ENCODE measurements around the gene SMIM7. TPM values are rescaled to one million over a fixed set of nuclear protein-coding genes. Genes with fewer than 3 reads are reported as not detected.

Gene SMIM7
- total RNA-seq, 4 donors from 2014 or later: 77.3 to 121 (median 98.8) TPM

DNA sequence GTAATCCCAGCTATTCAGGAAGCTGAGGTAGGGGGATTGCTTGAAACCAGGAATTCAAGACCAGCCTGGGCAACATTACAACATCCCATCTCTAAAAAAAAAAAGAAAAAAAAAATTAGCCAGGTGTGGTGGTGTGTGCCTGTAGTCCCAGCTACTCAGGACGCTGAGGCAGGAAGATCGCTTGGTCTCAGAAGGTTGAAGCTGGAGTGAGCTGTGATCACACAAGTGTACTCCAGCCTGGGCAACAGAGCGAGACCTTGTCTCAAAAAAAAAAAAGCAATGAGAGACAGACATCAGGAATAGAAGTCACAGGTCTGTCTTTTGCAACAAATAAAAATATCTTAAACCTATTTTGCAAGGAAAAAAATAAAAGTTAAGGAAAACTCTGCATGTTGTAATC is 24.3 kb upstream of the SMIM7 start:
- H3K27me3 ChIP-seq: no peaks in the 10 kb centered on the region
- WGBS: 90% methylated on average over 3 of the region's 3 CpGs
- peaks cover 14% of the 10 kb centered on the region for H3K36me3 ChIP-seq
- no peaks in the 10 kb centered on the region for H3K4me1 ChIP-seq
- no peak overlapping the region for H3K4me3 ChIP-seq
- no peak for DNase-seq (ENCODE audit: low spot score in 2 of 2)
- no peak overlapping the region for H3K27ac ChIP-seq
- no peak for TF ChIP-seq POLR2AphosphoS5 (IDR thresholded peaks at IDR 0.05)
- no peak for TF ChIP-seq POLR2A (IDR thresholded peaks at IDR 0.05)
- TF ChIP-seq EP300 (IDR thresholded peaks at IDR 0.05): no peak
- TF ChIP-seq, protein P1, sequence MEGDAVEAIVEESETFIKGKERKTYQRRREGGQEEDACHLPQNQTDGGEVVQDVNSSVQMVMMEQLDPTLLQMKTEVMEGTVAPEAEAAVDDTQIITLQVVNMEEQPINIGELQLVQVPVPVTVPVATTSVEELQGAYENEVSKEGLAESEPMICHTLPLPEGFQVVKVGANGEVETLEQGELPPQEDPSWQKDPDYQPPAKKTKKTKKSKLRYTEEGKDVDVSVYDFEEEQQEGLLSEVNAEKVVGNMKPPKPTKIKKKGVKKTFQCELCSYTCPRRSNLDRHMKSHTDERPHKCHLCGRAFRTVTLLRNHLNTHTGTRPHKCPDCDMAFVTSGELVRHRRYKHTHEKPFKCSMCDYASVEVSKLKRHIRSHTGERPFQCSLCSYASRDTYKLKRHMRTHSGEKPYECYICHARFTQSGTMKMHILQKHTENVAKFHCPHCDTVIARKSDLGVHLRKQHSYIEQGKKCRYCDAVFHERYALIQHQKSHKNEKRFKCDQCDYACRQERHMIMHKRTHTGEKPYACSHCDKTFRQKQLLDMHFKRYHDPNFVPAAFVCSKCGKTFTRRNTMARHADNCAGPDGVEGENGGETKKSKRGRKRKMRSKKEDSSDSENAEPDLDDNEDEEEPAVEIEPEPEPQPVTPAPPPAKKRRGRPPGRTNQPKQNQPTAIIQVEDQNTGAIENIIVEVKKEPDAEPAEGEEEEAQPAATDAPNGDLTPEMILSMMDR (IDR thresholded peaks at IDR 0.05): no peak
- H3K9me3 ChIP-seq: peaks cover 5% of the 10 kb centered on the region

DNA sequence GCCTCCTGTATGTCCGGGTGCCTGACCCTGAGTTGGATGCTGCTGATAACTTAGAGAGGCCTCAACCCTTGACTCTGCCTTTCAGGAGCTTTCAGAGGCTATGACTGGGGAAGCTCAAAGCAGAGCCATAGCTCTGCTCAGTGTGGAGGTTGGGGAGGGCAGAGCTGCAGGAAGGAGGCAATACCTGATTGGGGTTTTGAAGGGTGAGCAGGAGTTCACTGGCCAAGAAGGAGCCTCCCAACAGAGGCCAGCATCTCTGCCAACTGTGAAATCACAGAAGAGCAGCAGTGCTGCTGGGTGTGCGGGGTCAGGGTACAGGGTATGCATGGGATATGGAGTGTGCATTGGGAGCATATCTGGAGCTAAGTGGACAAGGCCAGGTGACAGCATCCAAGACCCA is 22.6 kb upstream of the SMIM7 start:
- H3K36me3 ChIP-seq: peaks cover 14% of the 10 kb centered on the region
- H3K27ac ChIP-seq: no peak overlapping the region
- 90% methylated on average over 2 of the region's 2 CpGs for WGBS
- no peak for TF ChIP-seq POLR2AphosphoS5 (IDR thresholded peaks at IDR 0.05)
- TF ChIP-seq POLR2A (IDR thresholded peaks at IDR 0.05): no peak
- TF ChIP-seq, protein P1 (IDR thresholded peaks at IDR 0.05): no peak
- no peak for TF ChIP-seq EP300 (IDR thresholded peaks at IDR 0.05)
- no peaks in the 10 kb centered on the region for H3K27me3 ChIP-seq
- H3K4me3 ChIP-seq: no peak overlapping the region
- DNase-seq (ENCODE audit: low spot score in 2 of 2): no peak
- no peaks in the 10 kb centered on the region for H3K4me1 ChIP-seq
- peaks cover 5% of the 10 kb centered on the region for H3K9me3 ChIP-seq

DNA sequence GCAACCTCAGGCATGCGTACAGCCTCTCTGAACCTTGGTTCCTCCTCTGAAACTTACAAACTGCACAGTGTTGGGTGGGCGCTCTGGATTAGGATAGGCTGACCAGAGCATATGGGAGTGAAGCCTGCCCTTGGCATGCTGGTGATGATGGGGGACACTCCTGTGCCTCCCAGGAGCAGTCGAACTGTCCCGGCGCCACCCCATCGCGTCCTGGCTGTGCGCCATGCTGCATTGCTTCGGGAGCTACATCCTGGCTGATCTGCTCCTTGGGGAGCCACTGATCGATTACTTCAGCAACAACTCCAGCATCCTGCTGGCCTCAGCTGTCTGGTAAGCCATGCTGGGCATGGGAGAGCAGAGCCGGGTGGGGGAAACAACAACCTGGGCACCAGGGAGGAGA is 19.9 kb upstream of the SMIM7 start:
- no peak overlapping the region for H3K27ac ChIP-seq
- DNase-seq (ENCODE audit: low spot score in 2 of 2): no peak
- H3K9me3 ChIP-seq: peaks cover 5% of the 10 kb centered on the region
- H3K4me3 ChIP-seq: no peak overlapping the region
- H3K27me3 ChIP-seq: no peaks in the 10 kb centered on the region
- H3K4me1 ChIP-seq: no peaks in the 10 kb centered on the region
- H3K36me3 ChIP-seq: peaks cover 14% of the 10 kb centered on the region
- WGBS: 100% methylated on average over 3 of the region's 11 CpGs
- TF ChIP-seq EP300 (IDR thresholded peaks at IDR 0.05) (no peak), POLR2AphosphoS5 (IDR thresholded peaks at IDR 0.05) (no peak), POLR2A (IDR thresholded peaks at IDR 0.05) (no peak)
- TF ChIP-seq, protein P1 (IDR thresholded peaks at IDR 0.05): no peak

DNA sequence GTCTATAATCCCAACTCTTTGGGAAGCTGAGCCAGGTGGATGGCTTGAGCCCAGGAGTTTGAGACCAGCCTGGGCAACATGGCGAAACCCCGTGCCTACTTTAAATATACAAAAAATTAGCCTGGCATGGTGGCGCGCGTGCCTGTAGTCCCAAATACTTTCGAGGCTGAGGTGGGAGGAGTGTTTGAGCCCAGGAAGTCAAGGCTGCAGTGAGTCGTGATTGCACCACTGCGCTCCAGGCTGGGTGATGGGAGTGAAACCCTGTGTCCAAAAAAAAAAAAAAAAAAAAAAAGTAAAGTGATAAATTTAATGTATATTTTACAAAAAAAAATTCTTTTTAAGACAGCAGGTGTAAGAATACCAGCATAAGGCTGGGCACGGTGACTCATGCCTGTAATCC is 18.6 kb upstream of the SMIM7 start:
- no peak overlapping the region for H3K4me3 ChIP-seq
- H3K27ac ChIP-seq: no peak overlapping the region
- no peak for DNase-seq (ENCODE audit: low spot score in 2 of 2)
- H3K9me3 ChIP-seq: peaks cover 5% of the 10 kb centered on the region
- H3K4me1 ChIP-seq: no peaks in the 10 kb centered on the region
- TF ChIP-seq POLR2AphosphoS5 (IDR thresholded peaks at IDR 0.05): no peak
- TF ChIP-seq, protein P1 (IDR thresholded peaks at IDR 0.05): no peak
- H3K27me3 ChIP-seq: no peaks in the 10 kb centered on the region
- H3K36me3 ChIP-seq: peaks cover 14% of the 10 kb centered on the region
- 82% methylated on average over 9 of the region's 9 CpGs for WGBS

DNA sequence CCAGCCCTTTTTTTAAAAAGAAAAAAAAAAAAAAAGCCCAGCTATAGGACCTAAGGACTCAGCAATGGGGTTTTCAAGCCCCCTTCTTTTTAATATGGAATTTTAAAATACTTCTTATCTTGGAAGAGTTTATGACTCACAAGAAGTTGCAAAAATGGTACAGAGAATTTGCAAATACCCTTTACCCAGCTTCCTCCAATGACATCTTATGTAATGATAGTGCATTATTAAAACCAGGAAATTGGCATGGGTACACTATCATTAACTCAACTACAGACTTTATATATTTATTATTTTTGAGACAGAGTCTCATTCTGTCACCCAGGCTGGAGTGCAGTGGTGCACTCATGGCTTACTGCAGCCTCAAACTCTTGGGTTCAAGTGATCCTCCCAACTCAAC is 17.1 kb upstream of the SMIM7 start:
- no peak overlapping the region for H3K27ac ChIP-seq
- peaks cover 5% of the 10 kb centered on the region for H3K9me3 ChIP-seq
- DNase-seq (ENCODE audit: low spot score in 2 of 2): no peak
- no peaks in the 10 kb centered on the region for H3K27me3 ChIP-seq
- H3K4me3 ChIP-seq: no peak overlapping the region
- no peaks in the 10 kb centered on the region for H3K4me1 ChIP-seq
- no peak for TF ChIP-seq POLR2AphosphoS5 (IDR thresholded peaks at IDR 0.05)
- no peak for TF ChIP-seq EP300 (IDR thresholded peaks at IDR 0.05)
- TF ChIP-seq, protein P1 (IDR thresholded peaks at IDR 0.05): no peak
- no peak for TF ChIP-seq POLR2A (IDR thresholded peaks at IDR 0.05)
- peaks cover 14% of the 10 kb centered on the region for H3K36me3 ChIP-seq
